ENCODE data around the gene MVB12B.

MVB12B gene

GRCh38 chr9:126508171-126508591 is 181.6 kb downstream of the MVB12B start:
- TF ChIP-seq CREB1 (IDR thresholded peaks at IDR 0.05; ENCODE audit: low read depth) (no peak), USF1 (IDR thresholded peaks at IDR 0.05) (no peak), ZBTB7A (IDR thresholded peaks at IDR 0.05; ENCODE audit: low read depth) (no peak), MAX (IDR thresholded peaks at IDR 0.05) (no peak), NFIC (IDR thresholded peaks at IDR 0.05) (no peak), YY1 (IDR thresholded peaks at IDR 0.05; ENCODE audit: low read depth) (no peak), FOXM1 (IDR thresholded peaks at IDR 0.05; ENCODE audit: borderline replicate concordance, low read depth) (no peak), EP300 (IDR thresholded peaks at IDR 0.05; ENCODE audit: borderline replicate concordance) (no peak), REST (IDR thresholded peaks at IDR 0.05; ENCODE audit: low read depth) (no peak), TAF1 (IDR thresholded peaks at IDR 0.05; ENCODE audit: low read depth) (no peak), CEBPB (IDR thresholded peaks at IDR 0.05) (no peak), EGR1 (IDR thresholded peaks at IDR 0.05) (no peak), TEAD4 (IDR thresholded peaks at IDR 0.05) (no peak), RAD21 (IDR thresholded peaks at IDR 0.05; ENCODE audit: low read depth) (no peak)

- TF ChIP-seq EP300 (IDR thresholded peaks at IDR 0.05; ENCODE audit: borderline replicate concordance) (no peak), TCF12 (IDR thresholded peaks at IDR 0.05; ENCODE audit: low read depth) (no peak), TAF1 (IDR thresholded peaks at IDR 0.05; ENCODE audit: low read depth) (no peak), MAX (IDR thresholded peaks at IDR 0.05) (no peak), YY1 (IDR thresholded peaks at IDR 0.05; ENCODE audit: low read depth) (no peak), NFIC (IDR thresholded peaks at IDR 0.05) (no peak)
Observed at GRCh38 chr9:126508928-126509327, 182.3 kb downstream of the MVB12B start.

GRCh38 chr9:126509718-126510117 is 183.1 kb downstream of the MVB12B start:
- no peak for TF ChIP-seq TCF12 (IDR thresholded peaks at IDR 0.05; ENCODE audit: low read depth)
- no peak for TF ChIP-seq FOXM1 (IDR thresholded peaks at IDR 0.05; ENCODE audit: borderline replicate concordance, low read depth)

GRCh38 chr9:126510564-126510963 is 183.9 kb downstream of the MVB12B start:
- TF ChIP-seq USF1 (IDR thresholded peaks at IDR 0.05), result no peak

GRCh38 chr9:126511411-126511810 is 184.8 kb downstream of the MVB12B start:
- TF ChIP-seq CREB1 (IDR thresholded peaks at IDR 0.05; ENCODE audit: low read depth) (no peak), YY1 (IDR thresholded peaks at IDR 0.05; ENCODE audit: low read depth) (no peak), FOXM1 (IDR thresholded peaks at IDR 0.05; ENCODE audit: borderline replicate concordance, low read depth) (no peak), MAX (IDR thresholded peaks at IDR 0.05) (no peak), TAF1 (IDR thresholded peaks at IDR 0.05; ENCODE audit: low read depth) (no peak), REST (IDR thresholded peaks at IDR 0.05; ENCODE audit: low read depth) (no peak), TCF12 (IDR thresholded peaks at IDR 0.05; ENCODE audit: low read depth) (no peak), RAD21 (IDR thresholded peaks at IDR 0.05; ENCODE audit: low read depth) (no peak), EP300 (IDR thresholded peaks at IDR 0.05; ENCODE audit: borderline replicate concordance) (no peak), EGR1 (IDR thresholded peaks at IDR 0.05) (no peak), CEBPB (IDR thresholded peaks at IDR 0.05) (no peak), NFIC (IDR thresholded peaks at IDR 0.05) (no peak), TEAD4 (IDR thresholded peaks at IDR 0.05) (no peak), USF1 (IDR thresholded peaks at IDR 0.05) (no peak)

Measured in Ishikawa (cell line).